COLO668 (cell line): Measurements from ENCODE around the gene KCNG2.

ENCODE experiments used
- DNase-seq: peaks from one replicate; lab custom pipeline; 2025; ENCODE audit not compliant: unreplicated experiment; lab: John Stamatoyannopoulos, UW

The KCNG2 gene

GRCh38 chr18:79921984-79922965 lies 124.5 kb downstream of the KCNG2 start:
- no peak for DNase-seq

- DNase-seq, result no peak
Measured at GRCh38 chr18:79922971-79923411, 125.3 kb downstream of the KCNG2 start.

GRCh38 chr18:79923896-79924585 lies 126.3 kb downstream of the KCNG2 start:
- no peak for DNase-seq

GRCh38 chr18:79924814-79925731 lies 127.3 kb downstream of the KCNG2 start:
- no peak for DNase-seq

- DNase-seq, result no peak
Measured at GRCh38 chr18:79926306-79926705, 128.6 kb downstream of the KCNG2 start.

GRCh38 chr18:79926715-79927606 lies 129.2 kb downstream of the KCNG2 start:
- no peak for DNase-seq

- DNase-seq, result no peak
Measured at GRCh38 chr18:79927607-79928562, 130.1 kb downstream of the KCNG2 start.

- DNase-seq, result no peak
Measured at GRCh38 chr18:79928563-79928960, 130.8 kb downstream of the KCNG2 start.

GRCh38 chr18:79930020-79930642 lies 132.4 kb downstream of the KCNG2 start:
- no peak for DNase-seq

GRCh38 chr18:79931475-79931874 lies 133.7 kb downstream of the KCNG2 start:
- DNase-seq, result no peak

- no peak for DNase-seq
Measured at GRCh38 chr18:79932907-79933306, 135.2 kb downstream of the KCNG2 start.

GRCh38 chr18:79933765-79934164 lies 136.0 kb downstream of the KCNG2 start:
- no peak for DNase-seq

GRCh38 chr18:79934311-79935097 lies 136.8 kb downstream of the KCNG2 start:
- DNase-seq, result no peak

- no peak for DNase-seq
Measured at GRCh38 chr18:79935098-79935480, 137.4 kb downstream of the KCNG2 start.

- no peak for DNase-seq
Measured at GRCh38 chr18:79935499-79935898, 137.8 kb downstream of the KCNG2 start.

GRCh38 chr18:79935925-79936324 lies 138.2 kb downstream of the KCNG2 start:
- DNase-seq, result no peak

GRCh38 chr18:79936641-79937040 lies 138.9 kb downstream of the KCNG2 start:
- no peak for DNase-seq
